ENCODE data around the gene PARP6.

The PARP6 gene

GRCh38 chr15:72203507-72203837 lies 68.9 kb downstream of the PARP6 start:
- H3K27ac ChIP-seq (ENCODE audit: low read depth, low read length) = no peak overlapping the region

GRCh38 chr15:72202801-72203506 lies 69.4 kb downstream of the PARP6 start:
- Histone ChIP-seq H3K4me2 (ENCODE audit: low read depth, low read length, poor library complexity, severe bottlenecking) (no peak overlapping the region), H3K9me2 (replicated peaks; ENCODE audit: insufficient read depth, low read length) (no peaks in the 10 kb centered on the region), H3K27me3 (ENCODE audit: low read length) (no peaks in the 10 kb centered on the region), H3K79me2 (ENCODE audit: insufficient read depth, low read length) (no peaks in the 10 kb centered on the region), H3K4me3 (ENCODE audit: insufficient read depth, low read length, poor library complexity, severe bottlenecking) (no peak overlapping the region), H4K20me1 (ENCODE audit: low read depth, low read length) (peaks cover 13% of the 10 kb centered on the region; the same call in 1 of the 2 replicates), H3F3A (ENCODE audit: insufficient read depth) (peaks cover 38% of the 10 kb centered on the region), H3K27ac (ENCODE audit: low read depth, low read length) (no peak overlapping the region), H3K9me3 (ENCODE audit: insufficient read depth, low read length) (no peaks in the 10 kb centered on the region), H3K36me3 (ENCODE audit: low read length) (peaks cover 41% of the 10 kb centered on the region), H3K9ac (ENCODE audit: low read length) (no peak overlapping the region), H2AFZ (ENCODE audit: low read depth, low read length, severe bottlenecking) (no peak overlapping the region)
- TF ChIP-seq CTCF (IDR thresholded peaks at IDR 0.05; ENCODE audit: insufficient read depth, low read length, poor library complexity, severe bottlenecking) (no peak), EZH2phosphoT487 (conservative IDR thresholded peaks at IDR 0.05; ENCODE audit: low read length) (no peak)

More at GRCh38 chr15:72203507-72203837, 68.9 kb downstream of the PARP6 start:
- TF ChIP-seq CTCF (IDR thresholded peaks at IDR 0.05; ENCODE audit: insufficient read depth, low read length, poor library complexity, severe bottlenecking) (no peak), EZH2phosphoT487 (conservative IDR thresholded peaks at IDR 0.05; ENCODE audit: low read length) (no peak)
- no peaks in the 10 kb centered on the region for H3K9me3 ChIP-seq (ENCODE audit: insufficient read depth, low read length)
- no peaks in the 10 kb centered on the region for H3K27me3 ChIP-seq (ENCODE audit: low read length)
- peaks cover 13% of the 10 kb centered on the region; the same call in 1 of the 2 replicates for H4K20me1 ChIP-seq (ENCODE audit: low read depth, low read length)
- H2AFZ ChIP-seq (ENCODE audit: low read depth, low read length, severe bottlenecking) = no peak overlapping the region
- no peak overlapping the region for H3K4me3 ChIP-seq (ENCODE audit: insufficient read depth, low read length, poor library complexity, severe bottlenecking)
- no peak overlapping the region for H3K4me2 ChIP-seq (ENCODE audit: low read depth, low read length, poor library complexity, severe bottlenecking)
- H3K9ac ChIP-seq (ENCODE audit: low read length) = no peak overlapping the region
- H3K79me2 ChIP-seq (ENCODE audit: insufficient read depth, low read length) = no peaks in the 10 kb centered on the region
- peaks cover 38% of the 10 kb centered on the region for H3F3A ChIP-seq (ENCODE audit: insufficient read depth)
- no peaks in the 10 kb centered on the region for H3K9me2 ChIP-seq (replicated peaks; ENCODE audit: insufficient read depth, low read length)
- H3K36me3 ChIP-seq (ENCODE audit: low read length) = peaks cover 47% of the 10 kb centered on the region

- H3K9me3 ChIP-seq (ENCODE audit: insufficient read depth, low read length) = no peaks in the 10 kb centered on the region
- no peak overlapping the region for H3K4me2 ChIP-seq (ENCODE audit: low read depth, low read length, poor library complexity, severe bottlenecking)
- no peaks in the 10 kb centered on the region for H3K79me2 ChIP-seq (ENCODE audit: insufficient read depth, low read length)
- no peak overlapping the region for H3K4me3 ChIP-seq (ENCODE audit: insufficient read depth, low read length, poor library complexity, severe bottlenecking)
- no peaks in the 10 kb centered on the region for H3K27me3 ChIP-seq (ENCODE audit: low read length)
- H3K9me2 ChIP-seq (replicated peaks; ENCODE audit: insufficient read depth, low read length) = no peaks in the 10 kb centered on the region
- no peak overlapping the region for H2AFZ ChIP-seq (ENCODE audit: low read depth, low read length, severe bottlenecking)
- no peak for TF ChIP-seq CTCF (IDR thresholded peaks at IDR 0.05; ENCODE audit: insufficient read depth, low read length, poor library complexity, severe bottlenecking)
- no peak for TF ChIP-seq EZH2phosphoT487 (conservative IDR thresholded peaks at IDR 0.05; ENCODE audit: low read length)
- H3K9ac ChIP-seq (ENCODE audit: low read length) = no peak overlapping the region
- H4K20me1 ChIP-seq (ENCODE audit: low read depth, low read length) = peaks cover 13% of the 10 kb centered on the region; the same call in 1 of the 2 replicates
- H3F3A ChIP-seq (ENCODE audit: insufficient read depth) = peaks cover 38% of the 10 kb centered on the region
- no peak overlapping the region for H3K27ac ChIP-seq (ENCODE audit: low read depth, low read length)
- H3K36me3 ChIP-seq (ENCODE audit: low read length) = peaks cover 36% of the 10 kb centered on the region
Observed at GRCh38 chr15:72202302-72202701, 70.1 kb downstream of the PARP6 start.
